H1 (cell line): ENCODE results near the gene COMT. TPM values are rescaled to one million over a fixed set of nuclear protein-coding genes. Genes with fewer than 3 reads are reported as not detected.

Experiments
- SP2 ChIP-seq: IDR thresholded peaks from 2 replicates; pipeline ENCODE4 v1.6.1; 2012; ENCODE audit warnings: mild to moderate bottlenecking, low read length, inconsistent platforms
- polyA plus RNA-seq, 7 experiments: library from polyadenylated mRNA; depleted of rRNA in 3 of 7; stranded (reverse) in 5 of 7; unstranded in 2 of 7; fragments of >200 nt in 5 of 7; fragments of 200-250 nt in 2 of 7; gene quantifications; 1 replicate in 5 of 7; 2 replicates in 1 of 7; 4 replicates in 1 of 7; pipeline versions ENCODE4 v1.2.1 to v1.2.3, GENCODE V29; 2011 to 2013; ENCODE audit warnings: missing spikeins in 2 of 7, mixed read lengths in 2 of 7
- total RNA-seq: library from RNA; stranded (reverse); fragmentation: NEBNext Ultra II Directional; extraction: Animal tissue kit (Norgen Biotek cat#: 25700); gene quantifications from 2 replicates; pipeline ENCODE4 v1.2.1, GENCODE V29; 2021
- TF ChIP-seq, protein P1 (sequence below): fragments of 300-600 bp; sonication (generic); IDR thresholded peaks from 2 replicates; pipeline ENCODE4 v1.7.1; 2012; ENCODE audit warnings: low read length, moderate library complexity, mild to moderate bottlenecking, inconsistent platforms; ENCODE audit not compliant: insufficient replicate concordance

The COMT gene
- total and polyA plus RNA-seq, 2 of the 8 experiments (the other 6 are each of a cell fraction or from before 2014, with no cell fraction given) = 15.2 to 33.7 TPM

DNA sequence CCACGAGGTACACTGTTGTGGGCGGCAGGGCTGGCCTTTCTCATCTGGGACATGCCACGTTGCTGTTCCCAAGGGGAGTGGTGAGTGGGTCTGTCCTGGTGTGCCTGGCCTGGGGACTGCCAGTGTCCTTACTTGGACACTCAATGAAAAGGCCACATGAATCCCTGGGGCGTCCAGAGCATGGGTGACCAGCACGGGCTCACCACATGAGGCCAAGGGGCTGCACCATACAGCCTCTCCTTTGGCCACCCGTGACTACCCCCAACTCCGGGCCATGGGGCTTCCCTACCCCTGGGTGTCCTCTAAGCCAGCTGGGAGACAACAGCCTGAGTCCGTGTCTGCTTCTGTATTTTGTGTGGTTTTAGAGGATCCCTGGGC lies 20.3 kb downstream of the COMT start (continued):
- TF ChIP-seq, protein P1, sequence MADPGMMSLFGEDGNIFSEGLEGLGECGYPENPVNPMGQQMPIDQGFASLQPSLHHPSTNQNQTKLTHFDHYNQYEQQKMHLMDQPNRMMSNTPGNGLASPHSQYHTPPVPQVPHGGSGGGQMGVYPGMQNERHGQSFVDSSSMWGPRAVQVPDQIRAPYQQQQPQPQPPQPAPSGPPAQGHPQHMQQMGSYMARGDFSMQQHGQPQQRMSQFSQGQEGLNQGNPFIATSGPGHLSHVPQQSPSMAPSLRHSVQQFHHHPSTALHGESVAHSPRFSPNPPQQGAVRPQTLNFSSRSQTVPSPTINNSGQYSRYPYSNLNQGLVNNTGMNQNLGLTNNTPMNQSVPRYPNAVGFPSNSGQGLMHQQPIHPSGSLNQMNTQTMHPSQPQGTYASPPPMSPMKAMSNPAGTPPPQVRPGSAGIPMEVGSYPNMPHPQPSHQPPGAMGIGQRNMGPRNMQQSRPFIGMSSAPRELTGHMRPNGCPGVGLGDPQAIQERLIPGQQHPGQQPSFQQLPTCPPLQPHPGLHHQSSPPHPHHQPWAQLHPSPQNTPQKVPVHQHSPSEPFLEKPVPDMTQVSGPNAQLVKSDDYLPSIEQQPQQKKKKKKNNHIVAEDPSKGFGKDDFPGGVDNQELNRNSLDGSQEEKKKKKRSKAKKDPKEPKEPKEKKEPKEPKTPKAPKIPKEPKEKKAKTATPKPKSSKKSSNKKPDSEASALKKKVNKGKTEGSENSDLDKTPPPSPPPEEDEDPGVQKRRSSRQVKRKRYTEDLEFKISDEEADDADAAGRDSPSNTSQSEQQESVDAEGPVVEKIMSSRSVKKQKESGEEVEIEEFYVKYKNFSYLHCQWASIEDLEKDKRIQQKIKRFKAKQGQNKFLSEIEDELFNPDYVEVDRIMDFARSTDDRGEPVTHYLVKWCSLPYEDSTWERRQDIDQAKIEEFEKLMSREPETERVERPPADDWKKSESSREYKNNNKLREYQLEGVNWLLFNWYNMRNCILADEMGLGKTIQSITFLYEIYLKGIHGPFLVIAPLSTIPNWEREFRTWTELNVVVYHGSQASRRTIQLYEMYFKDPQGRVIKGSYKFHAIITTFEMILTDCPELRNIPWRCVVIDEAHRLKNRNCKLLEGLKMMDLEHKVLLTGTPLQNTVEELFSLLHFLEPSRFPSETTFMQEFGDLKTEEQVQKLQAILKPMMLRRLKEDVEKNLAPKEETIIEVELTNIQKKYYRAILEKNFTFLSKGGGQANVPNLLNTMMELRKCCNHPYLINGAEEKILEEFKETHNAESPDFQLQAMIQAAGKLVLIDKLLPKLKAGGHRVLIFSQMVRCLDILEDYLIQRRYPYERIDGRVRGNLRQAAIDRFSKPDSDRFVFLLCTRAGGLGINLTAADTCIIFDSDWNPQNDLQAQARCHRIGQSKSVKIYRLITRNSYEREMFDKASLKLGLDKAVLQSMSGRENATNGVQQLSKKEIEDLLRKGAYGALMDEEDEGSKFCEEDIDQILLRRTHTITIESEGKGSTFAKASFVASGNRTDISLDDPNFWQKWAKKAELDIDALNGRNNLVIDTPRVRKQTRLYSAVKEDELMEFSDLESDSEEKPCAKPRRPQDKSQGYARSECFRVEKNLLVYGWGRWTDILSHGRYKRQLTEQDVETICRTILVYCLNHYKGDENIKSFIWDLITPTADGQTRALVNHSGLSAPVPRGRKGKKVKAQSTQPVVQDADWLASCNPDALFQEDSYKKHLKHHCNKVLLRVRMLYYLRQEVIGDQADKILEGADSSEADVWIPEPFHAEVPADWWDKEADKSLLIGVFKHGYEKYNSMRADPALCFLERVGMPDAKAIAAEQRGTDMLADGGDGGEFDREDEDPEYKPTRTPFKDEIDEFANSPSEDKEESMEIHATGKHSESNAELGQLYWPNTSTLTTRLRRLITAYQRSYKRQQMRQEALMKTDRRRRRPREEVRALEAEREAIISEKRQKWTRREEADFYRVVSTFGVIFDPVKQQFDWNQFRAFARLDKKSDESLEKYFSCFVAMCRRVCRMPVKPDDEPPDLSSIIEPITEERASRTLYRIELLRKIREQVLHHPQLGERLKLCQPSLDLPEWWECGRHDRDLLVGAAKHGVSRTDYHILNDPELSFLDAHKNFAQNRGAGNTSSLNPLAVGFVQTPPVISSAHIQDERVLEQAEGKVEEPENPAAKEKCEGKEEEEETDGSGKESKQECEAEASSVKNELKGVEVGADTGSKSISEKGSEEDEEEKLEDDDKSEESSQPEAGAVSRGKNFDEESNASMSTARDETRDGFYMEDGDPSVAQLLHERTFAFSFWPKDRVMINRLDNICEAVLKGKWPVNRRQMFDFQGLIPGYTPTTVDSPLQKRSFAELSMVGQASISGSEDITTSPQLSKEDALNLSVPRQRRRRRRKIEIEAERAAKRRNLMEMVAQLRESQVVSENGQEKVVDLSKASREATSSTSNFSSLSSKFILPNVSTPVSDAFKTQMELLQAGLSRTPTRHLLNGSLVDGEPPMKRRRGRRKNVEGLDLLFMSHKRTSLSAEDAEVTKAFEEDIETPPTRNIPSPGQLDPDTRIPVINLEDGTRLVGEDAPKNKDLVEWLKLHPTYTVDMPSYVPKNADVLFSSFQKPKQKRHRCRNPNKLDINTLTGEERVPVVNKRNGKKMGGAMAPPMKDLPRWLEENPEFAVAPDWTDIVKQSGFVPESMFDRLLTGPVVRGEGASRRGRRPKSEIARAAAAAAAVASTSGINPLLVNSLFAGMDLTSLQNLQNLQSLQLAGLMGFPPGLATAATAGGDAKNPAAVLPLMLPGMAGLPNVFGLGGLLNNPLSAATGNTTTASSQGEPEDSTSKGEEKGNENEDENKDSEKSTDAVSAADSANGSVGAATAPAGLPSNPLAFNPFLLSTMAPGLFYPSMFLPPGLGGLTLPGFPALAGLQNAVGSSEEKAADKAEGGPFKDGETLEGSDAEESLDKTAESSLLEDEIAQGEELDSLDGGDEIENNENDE = no peak
- TF ChIP-seq SP2 = no peak
